Measurements from ENCODE around the gene PRDM11.

- TF ChIP-seq, protein P1, sequence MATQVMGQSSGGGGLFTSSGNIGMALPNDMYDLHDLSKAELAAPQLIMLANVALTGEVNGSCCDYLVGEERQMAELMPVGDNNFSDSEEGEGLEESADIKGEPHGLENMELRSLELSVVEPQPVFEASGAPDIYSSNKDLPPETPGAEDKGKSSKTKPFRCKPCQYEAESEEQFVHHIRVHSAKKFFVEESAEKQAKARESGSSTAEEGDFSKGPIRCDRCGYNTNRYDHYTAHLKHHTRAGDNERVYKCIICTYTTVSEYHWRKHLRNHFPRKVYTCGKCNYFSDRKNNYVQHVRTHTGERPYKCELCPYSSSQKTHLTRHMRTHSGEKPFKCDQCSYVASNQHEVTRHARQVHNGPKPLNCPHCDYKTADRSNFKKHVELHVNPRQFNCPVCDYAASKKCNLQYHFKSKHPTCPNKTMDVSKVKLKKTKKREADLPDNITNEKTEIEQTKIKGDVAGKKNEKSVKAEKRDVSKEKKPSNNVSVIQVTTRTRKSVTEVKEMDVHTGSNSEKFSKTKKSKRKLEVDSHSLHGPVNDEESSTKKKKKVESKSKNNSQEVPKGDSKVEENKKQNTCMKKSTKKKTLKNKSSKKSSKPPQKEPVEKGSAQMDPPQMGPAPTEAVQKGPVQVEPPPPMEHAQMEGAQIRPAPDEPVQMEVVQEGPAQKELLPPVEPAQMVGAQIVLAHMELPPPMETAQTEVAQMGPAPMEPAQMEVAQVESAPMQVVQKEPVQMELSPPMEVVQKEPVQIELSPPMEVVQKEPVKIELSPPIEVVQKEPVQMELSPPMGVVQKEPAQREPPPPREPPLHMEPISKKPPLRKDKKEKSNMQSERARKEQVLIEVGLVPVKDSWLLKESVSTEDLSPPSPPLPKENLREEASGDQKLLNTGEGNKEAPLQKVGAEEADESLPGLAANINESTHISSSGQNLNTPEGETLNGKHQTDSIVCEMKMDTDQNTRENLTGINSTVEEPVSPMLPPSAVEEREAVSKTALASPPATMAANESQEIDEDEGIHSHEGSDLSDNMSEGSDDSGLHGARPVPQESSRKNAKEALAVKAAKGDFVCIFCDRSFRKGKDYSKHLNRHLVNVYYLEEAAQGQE (IDR thresholded peaks at IDR 0.05): no peak
- TF ChIP-seq, protein P2, sequence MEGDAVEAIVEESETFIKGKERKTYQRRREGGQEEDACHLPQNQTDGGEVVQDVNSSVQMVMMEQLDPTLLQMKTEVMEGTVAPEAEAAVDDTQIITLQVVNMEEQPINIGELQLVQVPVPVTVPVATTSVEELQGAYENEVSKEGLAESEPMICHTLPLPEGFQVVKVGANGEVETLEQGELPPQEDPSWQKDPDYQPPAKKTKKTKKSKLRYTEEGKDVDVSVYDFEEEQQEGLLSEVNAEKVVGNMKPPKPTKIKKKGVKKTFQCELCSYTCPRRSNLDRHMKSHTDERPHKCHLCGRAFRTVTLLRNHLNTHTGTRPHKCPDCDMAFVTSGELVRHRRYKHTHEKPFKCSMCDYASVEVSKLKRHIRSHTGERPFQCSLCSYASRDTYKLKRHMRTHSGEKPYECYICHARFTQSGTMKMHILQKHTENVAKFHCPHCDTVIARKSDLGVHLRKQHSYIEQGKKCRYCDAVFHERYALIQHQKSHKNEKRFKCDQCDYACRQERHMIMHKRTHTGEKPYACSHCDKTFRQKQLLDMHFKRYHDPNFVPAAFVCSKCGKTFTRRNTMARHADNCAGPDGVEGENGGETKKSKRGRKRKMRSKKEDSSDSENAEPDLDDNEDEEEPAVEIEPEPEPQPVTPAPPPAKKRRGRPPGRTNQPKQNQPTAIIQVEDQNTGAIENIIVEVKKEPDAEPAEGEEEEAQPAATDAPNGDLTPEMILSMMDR (IDR thresholded peaks at IDR 0.05; ENCODE audit: low read depth, low read length, missing input control): no peak
- TF ChIP-seq NR2F2 (IDR thresholded peaks at IDR 0.05): no peak
- TF ChIP-seq GABPA (IDR thresholded peaks at IDR 0.05 in 1 of 2, conservative IDR thresholded peaks at IDR 0.05 in 1 of 2): no peak
- no peak for TF ChIP-seq RAD21 (IDR thresholded peaks at IDR 0.05)
- no peak for TF ChIP-seq FOXA2 (IDR thresholded peaks at IDR 0.05)
These were observed 129.4 kb downstream of the PRDM11 start for GRCh38 chr11:45275828-45276227.

Data from liver (tissue), 3 donors.